ENCODE measurements around the gene PLA2G2A.
"Not testable (repeated sequence)": the region's sequence is repeated elsewhere in the genome, so short reads cannot be mapped to it uniquely, and the experiment has no call there.

PLA2G2A gene, protein sequence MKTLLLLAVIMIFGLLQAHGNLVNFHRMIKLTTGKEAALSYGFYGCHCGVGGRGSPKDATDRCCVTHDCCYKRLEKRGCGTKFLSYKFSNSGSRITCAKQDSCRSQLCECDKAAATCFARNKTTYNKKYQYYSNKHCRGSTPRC

DNA sequence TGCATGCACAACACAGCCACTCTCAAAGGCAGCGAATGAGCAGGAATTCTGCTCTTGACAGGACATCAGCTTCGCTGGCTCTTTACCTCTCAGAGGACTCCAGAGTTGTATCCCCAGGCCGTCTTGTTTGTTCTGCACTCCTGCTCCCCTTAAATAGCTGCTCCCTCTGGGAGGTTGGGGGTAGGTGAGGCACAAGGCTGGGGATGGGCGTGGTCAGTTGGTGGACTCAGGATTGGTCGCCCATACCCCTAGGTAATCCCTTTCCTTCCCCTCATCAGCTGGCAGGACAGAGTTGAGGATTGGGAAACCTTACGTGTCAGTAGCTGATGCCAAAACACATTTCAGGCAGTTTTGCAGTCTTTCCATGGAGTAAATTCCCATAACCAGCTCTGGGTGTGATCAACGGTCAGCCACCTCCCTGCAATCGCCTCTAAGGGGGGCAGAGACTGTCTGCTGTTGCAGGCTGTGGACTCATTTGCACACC, at the start of gene PLA2G2A:
TSS of gene PLA2G2A (minus strand) at position 125 of the 484 bp plus-strand sequence. CDS start 845 bp downstream, outside the sequence.
- no peak for DNase-seq

DNA sequence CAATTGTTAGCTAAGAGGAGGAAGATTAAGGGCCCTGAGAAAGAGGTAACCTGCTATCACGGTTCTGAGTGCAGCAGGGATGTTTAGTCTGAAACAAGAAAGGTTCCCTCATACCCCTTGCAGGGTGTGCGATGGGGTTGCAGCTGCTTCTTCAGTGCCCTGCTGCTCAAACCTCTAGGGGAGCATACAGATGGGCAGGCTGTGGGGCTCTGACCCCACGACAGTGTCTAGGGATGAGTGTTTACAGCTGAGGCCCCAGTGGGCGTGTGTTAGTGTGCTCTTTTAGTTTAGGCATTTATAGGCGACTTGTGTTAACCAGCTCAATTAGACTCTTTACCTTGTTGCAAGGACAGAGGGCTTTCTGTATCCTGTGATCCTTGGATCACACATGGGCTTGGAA, 49.3 kb upstream of the PLA2G2A start:
- no peak for DNase-seq

DNA sequence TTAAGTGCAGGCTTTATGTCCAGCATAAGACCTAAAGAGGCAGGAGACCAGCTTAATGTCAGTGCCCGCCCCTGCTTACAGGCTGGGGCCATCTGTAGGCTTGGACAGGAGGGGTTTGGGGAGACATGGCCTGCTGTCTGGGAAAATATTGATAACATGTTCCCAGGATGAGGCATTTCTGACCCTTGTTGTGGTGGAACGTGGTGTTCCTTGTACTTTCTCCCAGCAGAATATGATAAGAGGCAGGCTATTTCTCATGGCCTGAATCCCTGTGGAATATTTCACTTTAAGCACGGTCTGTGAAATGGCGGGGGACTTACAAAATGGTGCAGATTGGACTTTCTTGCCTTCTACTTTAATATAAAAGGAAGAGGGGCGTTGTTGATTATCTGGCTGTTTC, 48.7 kb upstream of the PLA2G2A start:
- no peak for DNase-seq

DNA sequence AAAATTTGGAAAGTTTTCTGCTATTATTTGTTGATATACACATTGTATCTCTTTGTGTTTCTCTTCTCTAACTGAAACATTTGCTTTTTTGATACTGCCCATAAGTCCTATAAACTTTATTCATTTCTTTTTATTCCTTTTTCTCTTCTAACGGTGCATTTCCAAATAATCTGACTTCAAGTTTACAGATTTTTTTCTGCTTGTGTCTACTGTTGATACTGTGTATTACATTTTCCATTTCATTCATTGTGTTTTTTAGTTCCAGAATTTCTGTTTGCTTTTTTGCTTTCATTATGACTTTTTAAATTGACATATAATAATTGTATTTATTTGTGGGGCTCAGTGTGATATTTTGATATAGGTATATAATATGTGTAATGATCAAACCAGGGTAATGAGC, 38.3 kb upstream of the PLA2G2A start:
- no peak for DNase-seq

DNA sequence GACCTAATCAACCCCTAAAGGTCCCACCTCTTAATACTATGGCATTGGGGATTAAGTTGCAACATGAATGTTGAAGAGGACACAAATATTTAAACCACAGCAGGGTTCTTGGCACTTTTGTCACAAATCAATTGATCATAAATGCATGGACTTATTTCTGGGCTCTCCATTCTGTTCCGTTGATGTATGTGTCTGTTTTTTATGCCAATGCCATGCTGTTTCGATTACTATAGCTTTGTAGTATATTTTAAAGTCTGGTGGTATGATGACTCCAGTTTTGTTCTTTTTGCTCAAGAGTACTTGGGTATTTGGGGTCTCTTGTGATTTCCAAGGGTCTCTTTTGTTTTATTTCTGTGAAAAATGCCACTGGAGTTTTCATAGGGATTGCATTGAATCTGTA, 34.7 kb upstream of the PLA2G2A start:
- DNase-seq = no peak

DNA sequence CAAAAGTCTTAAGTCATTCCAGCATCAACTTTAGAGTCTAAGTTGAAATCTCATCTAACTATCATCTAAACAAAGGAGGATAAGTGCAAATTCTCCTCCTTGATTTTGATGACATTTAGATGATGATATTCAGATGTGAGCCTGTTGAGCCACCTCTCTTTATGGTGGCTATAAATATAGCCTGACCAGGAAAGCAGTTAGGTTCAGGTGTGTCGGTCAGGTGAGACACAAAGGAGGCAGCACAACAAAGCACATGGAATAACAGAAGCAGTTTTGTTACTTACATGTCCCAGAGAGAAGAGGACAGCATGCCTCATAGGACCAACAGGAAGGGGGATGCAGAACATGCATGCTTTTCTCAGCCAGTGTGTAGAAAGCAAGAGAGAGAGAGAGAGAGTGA, 30.6 kb upstream of the PLA2G2A start:
- DNase-seq = no peak

DNA sequence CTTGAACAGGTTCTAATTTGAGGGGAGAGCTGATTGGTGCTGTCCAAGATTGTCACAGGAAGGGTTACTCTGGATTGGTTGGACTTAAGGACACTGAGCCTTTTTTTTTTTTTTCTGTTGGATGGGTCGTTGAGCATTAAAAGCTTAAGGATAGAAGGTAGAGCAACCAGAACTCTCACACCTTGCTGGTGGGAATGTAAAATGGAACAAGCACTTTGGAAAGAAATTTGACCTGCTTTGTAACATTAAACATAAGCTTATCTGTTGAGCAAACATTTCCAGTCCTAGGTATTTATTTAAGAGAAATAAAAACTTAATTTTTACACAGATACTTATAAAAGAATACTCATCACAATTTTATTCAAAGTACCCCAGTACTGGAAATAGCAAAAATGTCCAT, 29.8 kb upstream of the PLA2G2A start:
- no peak for DNase-seq

DNA sequence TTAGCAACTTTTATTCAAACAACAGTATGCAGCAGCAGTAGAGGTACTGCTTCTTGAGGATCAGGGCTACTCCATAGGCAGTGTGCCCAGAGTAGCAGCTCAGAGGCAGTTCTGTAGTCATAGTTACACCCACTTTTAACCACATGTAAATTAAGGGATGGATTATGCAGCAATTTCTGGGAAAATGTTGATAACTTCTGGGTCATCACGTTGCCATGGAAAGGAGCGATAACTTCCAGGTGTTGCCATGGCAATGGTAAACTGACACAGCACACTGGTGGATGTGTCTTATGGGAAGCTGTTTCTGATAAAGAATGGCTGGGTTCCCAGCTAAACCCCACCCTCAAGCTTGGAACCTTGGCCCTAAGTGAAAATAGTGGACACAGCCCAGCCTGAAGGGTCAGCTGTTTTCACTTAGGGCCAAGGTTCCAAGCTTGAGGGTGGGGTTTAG, 29.0 kb upstream of the PLA2G2A start:
- DNase-seq = no peak

DNA sequence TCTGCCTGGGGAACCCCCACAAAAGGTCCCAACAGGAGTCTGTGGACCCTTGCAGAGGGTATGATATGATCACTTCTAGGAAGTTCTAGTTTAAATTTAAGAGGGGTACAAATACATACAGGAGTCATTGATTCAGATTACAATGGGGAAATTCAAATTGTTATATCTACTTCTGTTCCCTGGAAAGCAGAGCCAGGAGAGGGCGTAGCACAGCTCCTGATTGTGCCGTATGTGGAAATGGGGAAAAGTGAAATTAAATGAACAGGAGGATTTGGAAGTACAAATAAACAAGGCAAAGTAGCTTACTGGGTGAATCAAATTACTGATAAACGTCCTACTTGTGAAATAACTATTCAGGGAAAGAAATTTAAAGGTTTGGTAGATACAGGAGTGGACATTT, 19.4 kb upstream of the PLA2G2A start:
- not testable (repeated sequence) for DNase-seq

DNA sequence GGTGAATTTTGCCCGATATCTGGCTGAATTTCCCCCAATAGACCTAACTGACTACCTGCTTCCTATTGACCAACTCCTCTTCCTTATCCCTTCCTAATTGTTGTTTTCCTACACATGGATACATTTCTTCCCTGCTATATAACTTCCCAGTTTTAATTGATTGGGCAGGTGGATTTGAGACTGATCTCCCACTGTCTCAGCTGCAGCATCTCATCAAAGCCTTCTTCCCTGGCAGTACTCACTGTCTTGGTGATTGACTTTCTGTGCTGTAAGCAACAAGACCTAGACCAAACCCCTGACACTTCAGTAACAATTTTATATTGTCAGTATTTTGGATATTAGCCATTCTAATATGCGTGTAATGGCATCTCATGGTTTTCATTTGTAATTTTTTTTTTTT, 11.3 kb upstream of the PLA2G2A start:
- no peak for DNase-seq

DNA sequence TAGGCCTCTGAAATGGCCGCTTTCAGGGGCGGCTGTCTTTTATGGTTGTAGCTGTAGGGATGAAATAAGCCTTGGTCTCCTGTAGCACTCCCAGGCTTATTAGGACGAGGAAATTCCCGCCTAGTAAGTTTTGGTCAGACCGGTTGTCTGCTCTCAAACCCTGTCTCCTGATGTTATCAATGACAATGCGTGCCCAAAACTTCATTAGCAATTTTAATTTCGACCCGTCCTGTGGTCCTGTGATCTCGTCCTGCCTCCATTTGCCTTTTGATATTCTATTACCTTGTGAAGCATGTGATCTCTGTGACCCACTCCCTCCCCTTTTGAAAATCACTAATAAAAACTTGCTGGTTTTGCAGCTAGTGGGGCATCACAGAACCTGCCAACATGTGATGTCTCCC, 10.8 kb upstream of the PLA2G2A start:
- DNase-seq = not testable (repeated sequence)

DNA sequence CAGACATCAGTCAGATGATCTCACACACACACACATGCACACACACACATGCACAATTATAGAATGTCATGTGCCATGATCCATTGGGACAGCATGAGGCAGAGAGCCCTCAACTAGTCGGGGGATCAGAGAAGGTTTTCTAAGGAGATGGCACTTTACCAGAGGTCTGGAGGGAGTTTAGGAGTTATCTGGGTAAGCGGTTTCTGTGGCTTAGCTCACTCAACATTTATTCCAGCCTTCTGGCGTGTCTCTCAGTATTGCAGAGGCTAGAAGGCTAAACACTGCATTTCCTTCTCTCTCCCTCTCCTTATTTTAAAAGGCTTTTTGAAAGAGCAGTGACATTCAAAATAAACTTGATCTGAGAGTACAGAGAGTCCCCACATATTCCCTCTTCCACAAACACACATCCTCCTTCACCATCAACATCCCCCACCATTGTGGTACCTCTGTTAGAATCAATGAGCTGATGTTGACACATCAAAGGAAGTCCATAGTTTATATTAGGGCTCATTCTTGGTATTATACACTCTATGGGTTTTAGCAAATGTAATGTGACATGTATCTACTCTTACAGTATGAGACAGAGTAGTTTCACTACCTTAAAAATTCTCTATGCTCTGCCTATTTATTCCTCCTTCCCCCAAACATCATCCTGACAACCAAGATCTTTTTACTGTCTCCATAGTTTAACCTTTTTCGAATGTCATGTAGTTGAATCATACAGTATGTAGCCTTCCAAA, 9.0 kb upstream of the PLA2G2A start:
- DNase-seq = no peak

DNA sequence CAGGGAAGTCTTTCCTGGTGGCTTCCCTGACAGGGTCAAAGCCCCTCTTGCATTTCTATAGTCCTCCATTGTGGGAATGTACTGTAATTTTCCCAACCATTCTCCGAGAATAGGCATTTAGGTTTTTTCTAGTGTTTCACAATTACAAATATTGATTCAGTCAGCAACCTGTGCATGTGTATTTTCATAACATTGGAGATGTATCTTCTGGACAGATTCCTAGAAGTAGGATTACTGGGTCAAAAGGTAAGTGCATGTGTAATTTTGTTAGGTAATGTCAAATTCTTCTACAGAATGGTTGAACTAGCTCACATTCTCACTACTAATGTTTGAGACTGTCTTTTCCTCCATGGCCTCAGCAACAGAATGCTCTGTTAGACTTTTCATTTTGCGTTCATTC, 8.3 kb upstream of the PLA2G2A start:
- DNase-seq = no peak

DNA sequence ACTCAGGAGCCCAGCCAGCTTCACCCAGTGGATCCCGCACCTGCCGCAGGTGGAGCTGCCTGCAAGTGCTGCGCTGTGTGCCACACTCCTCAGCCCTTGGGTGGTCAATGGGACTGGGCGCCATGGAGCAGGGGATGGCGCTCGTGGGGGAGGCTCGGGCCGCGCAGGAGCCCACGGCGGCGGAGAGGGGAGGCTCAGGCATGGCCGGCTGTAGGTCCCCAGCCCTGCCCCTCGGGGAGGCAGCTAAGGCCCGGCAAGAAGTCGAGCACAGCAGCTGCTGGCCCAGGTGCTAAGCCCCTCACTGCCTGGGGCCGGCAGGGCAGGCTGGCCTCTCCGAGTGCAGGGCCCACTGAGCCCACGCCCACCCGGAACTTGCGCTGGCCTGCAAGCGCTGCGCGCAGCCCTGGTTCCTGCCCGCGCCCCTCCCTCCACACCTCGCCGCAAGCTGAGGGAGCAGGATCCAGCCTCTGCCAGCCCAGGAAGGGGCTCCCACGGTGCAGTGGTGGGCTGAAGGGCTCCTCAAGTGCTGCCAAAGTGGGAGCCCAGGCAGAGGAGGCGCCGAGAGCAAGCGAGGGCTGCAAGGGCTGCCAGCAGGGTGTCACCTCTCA, 5.1 kb upstream of the PLA2G2A start:
- not testable (repeated sequence) for DNase-seq

DNA sequence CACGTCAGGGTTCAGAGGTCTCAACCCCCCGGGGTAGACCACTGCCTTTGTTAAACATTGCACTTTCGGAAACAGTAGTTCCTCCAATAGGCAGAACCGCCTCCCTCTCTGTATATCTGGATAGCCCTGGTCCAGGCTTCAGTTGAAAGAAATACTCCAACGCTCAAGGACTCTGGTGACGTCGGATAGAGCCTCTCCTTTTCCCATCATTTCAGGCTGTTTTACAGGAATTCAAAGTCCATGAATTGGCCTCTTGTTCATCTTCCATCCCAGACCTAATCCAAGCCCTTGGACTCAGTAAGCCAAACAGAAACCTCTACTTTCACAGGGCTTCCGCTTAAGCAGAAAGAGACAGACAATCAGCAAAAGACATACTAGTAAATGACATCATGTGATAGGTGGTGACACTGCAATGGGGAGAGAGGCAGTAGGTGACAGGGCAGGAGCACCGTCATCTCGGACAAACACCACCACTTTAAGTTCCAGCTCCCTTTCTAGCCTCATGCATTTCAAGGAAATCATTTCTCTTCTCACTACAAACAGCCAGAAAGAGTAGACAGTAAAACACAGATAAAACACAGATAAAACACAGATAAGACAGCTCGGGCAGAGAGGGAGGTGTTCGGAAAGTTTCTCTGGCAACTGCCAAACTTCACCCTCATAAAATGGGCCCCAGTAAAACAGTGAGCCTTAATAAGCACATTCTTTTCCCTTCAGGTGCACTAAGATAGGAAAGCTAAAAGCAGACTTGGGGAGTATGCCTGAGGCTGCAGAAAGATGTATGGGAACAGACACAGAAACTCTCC, 2.3 kb upstream of the PLA2G2A start:
- DNase-seq = no peak

DNA sequence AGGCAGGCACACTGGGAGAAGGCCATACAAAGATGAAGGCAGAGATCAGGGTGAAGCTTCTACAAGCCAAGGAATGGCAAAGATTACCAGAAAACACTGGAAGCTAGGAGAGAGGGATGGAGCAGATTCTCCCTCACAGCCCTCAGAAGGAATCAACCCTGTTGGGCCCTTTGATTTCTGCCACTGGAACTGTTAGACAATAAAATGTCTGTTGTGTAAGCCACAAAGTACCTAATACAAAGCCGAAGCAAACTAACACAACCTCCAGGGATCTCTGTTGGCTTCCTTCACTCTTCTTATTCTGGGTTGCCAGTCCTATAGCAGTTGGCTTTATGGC, 1.7 kb upstream of the PLA2G2A start:
- DNase-seq = no peak

DNA sequence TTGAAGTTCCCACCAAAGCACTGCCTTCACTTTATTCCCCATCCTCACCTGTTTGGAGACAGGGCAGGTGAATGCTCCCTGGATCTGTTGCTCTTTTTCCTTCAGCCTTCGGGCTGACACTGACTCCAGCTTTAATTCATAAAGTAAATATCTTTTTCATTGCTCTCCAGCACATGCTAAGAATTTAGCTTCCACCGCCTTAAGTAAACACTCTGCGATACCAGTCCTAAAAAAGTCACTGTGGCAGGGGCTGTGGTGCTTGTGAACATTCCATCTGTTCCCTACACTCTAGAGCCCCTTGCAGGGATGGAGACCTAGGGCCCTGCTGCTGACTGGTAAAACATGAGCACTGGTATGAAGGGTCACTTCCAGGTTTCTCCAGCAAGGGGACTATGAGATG, 896 bp upstream of the PLA2G2A start:
- peak in 1 of 2 experiments; percentile 19 for DNase-seq

DNA sequence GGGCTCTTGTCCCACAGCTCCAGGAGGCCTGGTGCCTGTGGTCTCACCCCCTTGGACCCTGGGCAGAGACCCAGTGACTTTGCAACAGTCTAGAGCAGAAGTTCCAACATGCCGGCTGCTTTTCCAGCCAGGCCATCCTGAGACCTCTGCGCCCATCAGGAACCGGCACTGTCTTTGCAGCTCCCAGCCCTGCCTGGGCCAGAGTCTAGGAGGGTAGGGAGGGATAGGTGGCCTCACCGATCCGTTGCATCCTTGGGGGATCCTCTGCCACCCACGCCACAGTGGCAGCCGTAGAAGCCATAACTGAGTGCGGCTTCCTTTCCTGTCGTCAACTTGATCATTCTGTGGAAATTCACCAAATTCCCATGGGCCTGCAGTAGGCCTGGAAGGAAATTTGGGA, 1.3 kb downstream of the PLA2G2A start:
- no peak for DNase-seq

DNA sequence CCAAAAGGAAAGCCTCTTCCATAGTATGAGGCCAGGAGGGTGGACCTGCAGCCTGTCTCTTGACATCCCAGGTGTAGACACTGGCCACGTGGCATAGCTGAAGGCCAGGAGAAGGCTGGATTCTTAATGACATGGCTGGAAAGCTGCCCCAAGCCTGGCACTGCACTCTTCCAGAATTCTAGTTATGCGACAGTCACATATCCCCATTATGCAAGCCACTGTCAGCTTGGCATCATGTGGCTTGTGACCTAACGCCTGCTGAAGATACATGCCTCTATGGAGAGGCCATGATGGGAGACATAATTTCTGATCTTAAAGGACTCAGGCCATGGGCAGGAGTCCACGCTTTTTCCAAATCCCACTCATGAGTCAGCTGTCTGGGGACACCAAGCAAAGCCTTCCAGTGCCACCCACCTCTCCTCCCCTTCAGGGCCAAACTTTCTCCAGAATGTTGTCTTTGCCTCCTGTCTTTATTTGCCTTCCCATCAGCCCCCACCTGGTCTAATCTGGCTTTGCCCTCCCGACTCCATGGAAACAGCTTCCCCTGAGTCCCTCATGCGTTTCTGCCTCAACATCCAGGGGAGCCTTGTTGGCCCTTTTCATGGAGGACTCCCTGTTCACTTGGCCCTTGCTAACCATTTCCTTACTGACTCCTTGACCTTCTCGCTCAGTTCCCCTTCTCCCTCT, 3.0 kb downstream of the PLA2G2A start:
- no peak for DNase-seq

DNA sequence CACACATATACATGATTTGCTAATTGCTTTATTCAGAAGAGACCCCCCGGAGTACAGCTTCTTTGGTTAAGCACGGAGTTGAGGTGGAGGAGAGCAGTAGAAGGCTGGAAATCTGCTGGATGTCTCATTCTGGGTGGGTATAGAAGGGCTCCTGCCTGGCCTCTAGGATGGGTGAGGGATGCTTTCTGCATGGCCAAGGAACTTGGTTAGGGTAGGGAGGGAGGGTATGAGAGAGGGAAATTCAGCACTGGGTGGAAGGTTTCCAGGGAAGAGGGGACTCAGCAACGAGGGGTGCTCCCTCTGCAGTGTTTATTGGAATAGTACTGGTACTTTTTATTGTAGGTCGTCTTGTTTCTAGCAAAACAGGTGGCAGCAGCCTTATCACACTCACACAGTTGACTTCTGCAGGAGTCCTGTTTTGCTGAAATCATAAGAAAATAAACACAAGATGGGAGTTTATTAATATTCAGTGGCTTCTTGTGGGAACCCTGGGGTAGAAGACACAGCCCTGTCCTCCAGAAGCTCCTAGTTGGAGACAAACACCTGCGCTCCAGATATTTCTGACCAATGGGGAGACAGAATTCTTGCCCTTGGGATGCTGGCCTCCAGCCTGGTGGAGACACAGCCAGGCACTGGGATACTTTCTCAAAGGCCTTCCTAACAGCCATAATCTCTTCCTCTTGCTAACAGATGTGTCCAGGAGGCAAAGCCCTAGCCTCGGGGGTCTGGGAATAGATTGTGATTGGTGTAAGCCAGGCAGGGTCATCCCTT, 3.8 kb downstream of the PLA2G2A start:
- DNase-seq = no peak

DNA sequence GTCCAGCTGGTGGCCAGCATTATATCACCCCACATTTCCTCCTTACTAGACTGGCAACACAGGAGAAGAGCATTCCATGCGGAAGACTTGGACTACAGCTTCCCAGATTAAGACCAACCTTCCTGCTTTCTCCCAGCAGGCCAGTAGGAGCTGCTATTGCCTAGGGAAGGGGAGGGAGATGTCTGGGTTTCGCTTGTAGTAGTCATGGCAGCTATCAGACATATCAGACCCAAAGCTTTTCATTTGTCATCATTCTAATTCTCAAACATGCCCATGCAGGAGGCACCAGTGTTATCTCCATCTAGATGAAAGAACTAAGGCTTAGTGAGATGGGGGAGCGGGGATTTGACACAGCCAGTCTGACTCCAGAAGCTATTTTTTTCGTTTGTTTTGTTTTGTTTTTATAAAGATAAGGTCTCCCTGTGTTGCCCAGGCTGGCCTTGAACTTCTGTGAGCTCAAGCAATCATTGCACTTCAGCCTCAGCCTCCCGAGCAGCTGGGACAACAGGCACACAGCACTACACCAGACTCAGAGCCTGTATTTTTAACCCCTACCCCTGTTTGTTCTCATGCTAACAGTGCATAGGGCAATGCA, 4.5 kb downstream of the PLA2G2A start:
- DNase-seq = peak; percentile 46 to 63

DNA sequence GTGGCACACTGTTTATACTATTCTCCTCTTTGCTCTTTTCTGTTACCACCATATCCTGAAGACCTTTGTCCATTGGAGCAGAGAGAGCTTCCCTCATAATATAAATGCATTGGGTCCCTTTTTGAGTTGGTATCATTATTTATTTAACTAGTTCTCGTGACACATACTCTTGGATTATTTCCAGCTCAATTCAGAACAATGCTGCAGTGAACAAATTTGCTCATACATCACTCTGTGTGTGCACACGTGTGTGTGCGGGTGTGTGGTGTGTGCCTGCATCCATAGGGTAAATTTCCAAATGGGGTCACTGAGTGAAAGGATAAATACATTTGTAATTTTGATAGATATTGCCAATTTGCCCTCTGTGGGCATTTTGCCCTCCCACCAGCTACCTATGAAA, 5.8 kb downstream of the PLA2G2A start:
- no peak for DNase-seq

All from NCI-H524 (cell line).